K562 (cell line): Measurements from ENCODE around the gene RPL29. TPM values are rescaled to one million over a fixed set of nuclear protein-coding genes. Genes with fewer than 3 reads are reported as not detected.

Experiments used
- AFF1 ChIP-seq, 2 experiments: fragments of 450-650 bp; IDR thresholded peaks; 2 replicates each; pipeline ENCODE4 v1.6.1; 2018; ENCODE audit warnings: mild to moderate bottlenecking in 2 of 2, low read depth in 1 of 2; ENCODE audit not compliant: partially characterized antibody in 2 of 2
- CREM ChIP-seq: IDR thresholded peaks from 2 replicates; pipeline ENCODE4 v1.6.1; 2014; ENCODE audit warnings: antibody characterized with exemption, low read depth
- CTBP1 ChIP-seq: fragments of 450-650 bp; IDR thresholded peaks from 2 replicates; pipeline ENCODE4 v1.6.1; 2016; ENCODE audit warnings: borderline replicate concordance
- ELF1 ChIP-seq: fragments of 200-800 bp; sonication (Bioruptor generic); IDR thresholded peaks from 2 replicates; pipeline ENCODE4 v1.6.1; 2016; ENCODE audit warnings: missing genetic modification characterization, missing compliant biosample characterization
- ELF4 ChIP-seq: fragments of 450-650 bp; formaldehyde crosslinking; IDR thresholded peaks from 2 replicates; pipeline ENCODE4 v1.4.0; 2022; ENCODE audit warnings: missing genetic modification characterization
- FOXM1 ChIP-seq, 2 experiments: fragments of 450-650 bp in 1 of 2; sonication (generic) in 1 of 2; formaldehyde crosslinking in 1 of 2; IDR thresholded peaks; 2 replicates each; pipeline versions ENCODE4 v1.6.1 to v1.9.0; 2017 to 2022; ENCODE audit warnings: low read depth in 2 of 2, mild to moderate bottlenecking in 2 of 2, missing genetic modification reagents in 1 of 2, moderate library complexity in 1 of 2
- FOXO4 ChIP-seq: fragments of 450-650 bp; formaldehyde crosslinking; IDR thresholded peaks from 2 replicates; pipeline ENCODE4 v1.4.0; 2020; ENCODE audit warnings: mild to moderate bottlenecking, moderate library complexity
- GATA2 ChIP-seq: sonication (generic); formaldehyde crosslinking; IDR thresholded peaks from 2 replicates; pipeline ENCODE4 v1.4.0; 2020; ENCODE audit warnings: mild to moderate bottlenecking, missing genetic modification reagents
- HMG20B ChIP-seq: fragments of 250-450 bp; sonication (Bioruptor Pico); IDR thresholded peaks from 2 replicates; pipeline ENCODE4 v1.5.0; 2021; ENCODE audit warnings: mild to moderate bottlenecking
- KDM4B ChIP-seq, 2 experiments: fragments of 450-650 bp in 1 of 2; sonication (generic) in 1 of 2; IDR thresholded peaks; 2 replicates each; pipeline ENCODE4 v1.6.1; 2016 to 2017; ENCODE audit warnings: borderline replicate concordance in 2 of 2, antibody characterized with exemption in 1 of 2, low read depth in 1 of 2, mild to moderate bottlenecking in 1 of 2
- POU5F1 ChIP-seq: fragments of 150-350 bp; IDR thresholded peaks from 2 replicates; pipeline ENCODE4 v1.6.1; 2014; ENCODE audit warnings: borderline replicate concordance, low read length, low read depth, mild to moderate bottlenecking; ENCODE audit not compliant: partially characterized antibody
- RBFOX2 ChIP-seq: fragments of 200-400 bp; formaldehyde crosslinking; IDR thresholded peaks from 2 replicates; pipeline ENCODE4 v1.6.1; 2017; ENCODE audit warnings: low read depth, mild to moderate bottlenecking, low read length, moderate library complexity
- SMAD1 ChIP-seq: fragments of 150-350 bp; IDR thresholded peaks from 2 replicates; pipeline ENCODE4 v1.6.1; 2014; ENCODE audit warnings: low read length, low read depth; ENCODE audit not compliant: partially characterized antibody
- SP1 ChIP-seq: sonication (generic); formaldehyde crosslinking; IDR thresholded peaks from 2 replicates; pipeline ENCODE4 v1.8.1; 2022; ENCODE audit warnings: mild to moderate bottlenecking, missing genetic modification reagents
- STAG1 ChIP-seq: sonication (generic); formaldehyde crosslinking; IDR thresholded peaks from 2 replicates; pipeline ENCODE4 v1.5.0; 2020; ENCODE audit warnings: missing genetic modification reagents, borderline replicate concordance
- TAF1 ChIP-seq: IDR thresholded peaks from 2 replicates; pipeline ENCODE4 v1.6.1; 2011; ENCODE audit warnings: mild to moderate bottlenecking, low read length, moderate library complexity; ENCODE audit not compliant: insufficient read depth, control insufficient read depth, severe bottlenecking; ENCODE audit errors: extremely low read depth
- YY1 ChIP-seq, 3 experiments: IDR thresholded peaks; 2 replicates each; pipeline ENCODE4 v1.6.1; 2011; ENCODE audit warnings: low read length in 2 of 3, mild to moderate bottlenecking in 2 of 3, moderate library complexity in 2 of 3, borderline replicate concordance in 1 of 3, control low read depth in 1 of 3, low read depth in 1 of 3; ENCODE audit not compliant: insufficient read depth in 3 of 3, insufficient replicate concordance in 2 of 3, control insufficient read depth in 1 of 3, insufficient read length in 1 of 3; ENCODE audit errors: extremely low read depth in 1 of 3
- ZBTB17 ChIP-seq: fragments of 450-650 bp; formaldehyde crosslinking; IDR thresholded peaks from 2 replicates; pipeline ENCODE4 v1.4.0; 2020; ENCODE audit warnings: mild to moderate bottlenecking
- ZNF75A ChIP-seq: fragments of 450-650 bp; formaldehyde crosslinking; IDR thresholded peaks from 2 replicates; pipeline ENCODE4 v1.4.0; 2020; ENCODE audit warnings: mild to moderate bottlenecking
- polyA plus RNA-seq, 8 experiments: library from polyadenylated mRNA; depleted of rRNA in 4 of 8; stranded (reverse) in 5 of 8; unstranded in 3 of 8; fragments of >200 nt; fragmentation: Nextera tagmentation in 2 of 8; fragmentation: Illumina TruSeq in 1 of 8; extraction: Ambion mirVana in 2 of 8; extraction: Trizol in 1 of 8; gene quantifications; 2 replicates each; pipeline versions ENCODE4 v1.2.1 to v1.2.3, GENCODE V29; 2011 to 2014; ENCODE audit warnings: inconsistent platforms in 1 of 8, missing spikeins in 1 of 8
- total RNA-seq, 7 experiments: library from RNA; depleted of rRNA in 6 of 7; stranded (reverse); fragments of >200 nt in 6 of 7; fragmentation: Illumina TruSeq in 2 of 7; extraction: Trizol in 2 of 7; gene quantifications; 2 replicates each; pipeline versions ENCODE4 v1.2.1 to v1.2.3, GENCODE V29; 2011 to 2021; ENCODE audit warnings: low replicate concordance in 1 of 7
- TF ChIP-seq, protein P1 (sequence below): IDR thresholded peaks from 2 replicates; pipeline ENCODE4 v1.6.1; 2011; ENCODE audit not compliant: insufficient read length; ENCODE audit errors: extremely low read depth

The RPL29 gene
- total and polyA plus RNA-seq, 9 of the 15 experiments (the other 6 are each of a cell fraction or from before 2014, with no cell fraction given) = 568 to 1,475 (median 1,104) TPM

DNA sequence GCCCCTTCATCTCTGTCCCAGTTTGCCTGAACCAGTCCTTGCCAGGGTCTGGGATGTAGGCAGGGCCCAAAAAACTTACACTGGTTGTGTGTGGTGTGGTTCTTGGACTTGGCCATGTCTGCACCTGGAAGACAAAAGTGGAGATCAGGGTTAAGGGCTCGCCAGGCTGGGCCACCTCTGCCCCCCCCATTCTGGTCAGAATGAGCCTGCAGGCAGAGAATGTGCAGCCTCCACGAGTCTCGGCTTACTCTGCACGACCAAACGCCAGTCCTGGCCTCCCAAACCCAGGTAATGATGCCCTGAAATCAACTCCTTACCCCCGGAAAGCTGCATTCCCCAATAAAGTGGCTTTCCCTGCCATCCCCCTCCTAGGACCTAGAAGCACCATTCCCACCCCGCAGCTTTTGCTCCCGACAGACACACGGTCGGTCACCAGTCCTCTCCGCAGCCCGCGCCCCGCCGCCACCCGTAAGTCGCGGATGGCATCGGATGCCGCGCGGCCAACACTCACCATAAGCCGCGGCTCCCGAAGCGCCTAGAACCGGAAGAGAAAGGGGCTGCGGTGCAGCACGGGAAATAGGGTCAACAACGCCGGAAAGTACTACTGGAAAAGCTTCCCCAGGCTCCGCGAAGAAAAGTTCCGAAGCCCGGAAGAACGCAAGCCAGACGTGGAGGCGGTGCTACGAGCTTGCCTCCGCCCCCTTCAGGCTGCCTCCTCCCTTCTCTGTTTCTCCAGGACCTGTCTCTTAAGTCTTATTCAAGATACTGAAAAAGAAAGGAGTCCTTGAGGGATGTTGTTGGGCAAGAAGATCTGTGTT is at the start of gene RPL29 (continued):
- no peak for TF ChIP-seq FOXM1 (IDR thresholded peaks at IDR 0.05; ENCODE audit: low read depth)
- no peak for TF ChIP-seq FOXM1 (CRISPR knock-in tag; IDR thresholded peaks at IDR 0.05; ENCODE audit: low read depth)
- no peak for TF ChIP-seq GATA2 (CRISPR knock-in tag)
- peak; percentile 42; the same call in 1 of the 2 replicates for TF ChIP-seq CTBP1
- TF ChIP-seq ELF4 (CRISPR knock-in tag) = no peak
- peak; percentile 70 to 82 for TF ChIP-seq AFF1 (IDR thresholded peaks at IDR 0.05; ENCODE audit: low read depth in 1 of 2, partially characterized antibody in 2 of 2)
- peak; percentile 80 for TF ChIP-seq CREM
- TF ChIP-seq SP1 (CRISPR knock-in tag) = peak; percentile 95
- TF ChIP-seq ZBTB17 (CRISPR knock-in tag) = peak; percentile 27; the same call in 1 of the 2 replicates
- peak; percentile 86 for TF ChIP-seq SMAD1
- TF ChIP-seq, protein P1, sequence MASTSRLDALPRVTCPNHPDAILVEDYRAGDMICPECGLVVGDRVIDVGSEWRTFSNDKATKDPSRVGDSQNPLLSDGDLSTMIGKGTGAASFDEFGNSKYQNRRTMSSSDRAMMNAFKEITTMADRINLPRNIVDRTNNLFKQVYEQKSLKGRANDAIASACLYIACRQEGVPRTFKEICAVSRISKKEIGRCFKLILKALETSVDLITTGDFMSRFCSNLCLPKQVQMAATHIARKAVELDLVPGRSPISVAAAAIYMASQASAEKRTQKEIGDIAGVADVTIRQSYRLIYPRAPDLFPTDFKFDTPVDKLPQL = peak; percentile 80
- peak in 1 of 2 experiments; percentile 77; a peak in 1 of 4 replicates for TF ChIP-seq KDM4B (IDR thresholded peaks at IDR 0.05; ENCODE audit: borderline replicate concordance in 2 of 2, low read depth in 1 of 2)
- TF ChIP-seq YY1 (IDR thresholded peaks at IDR 0.05; ENCODE audit: borderline replicate concordance in 1 of 3, control insufficient read depth in 1 of 3, extremely low read depth in 1 of 3, insufficient read depth in 3 of 3, insufficient read length in 1 of 3, insufficient replicate concordance in 2 of 3, low read depth in 1 of 3, low read length in 2 of 3) = peak in 2 of 3 experiments; percentile 31 to 36
- no peak for TF ChIP-seq STAG1 (CRISPR knock-in tag)
- peak; percentile 98 for TF ChIP-seq TAF1
- peak; percentile 100 for TF ChIP-seq RBFOX2
- TF ChIP-seq FOXO4 (CRISPR knock-in tag) = peak; percentile 61; the same call in 1 of the 2 replicates
- TF ChIP-seq ELF1 = peak; percentile 97
- peak; percentile 49 for TF ChIP-seq POU5F1
- no peak for TF ChIP-seq HMG20B (CRISPR knock-in tag)
- no peak for TF ChIP-seq ZNF75A (CRISPR knock-in tag)
